Fibroblast of skin of back (primary cell): ENCODE results near the gene NOD2. TPM values are rescaled to one million over a fixed set of nuclear protein-coding genes. Genes with fewer than 3 reads are reported as not detected.
A peak's percentile ranks its signal among the peaks of the same experiment; 100 is the strongest.

Source experiments
- DNase-seq: peaks from one replicate; pipeline ENCODE4 v3.0.0-alpha.2; 2013
- polyA plus RNA-seq, 2 experiments: library from polyadenylated mRNA; unstranded; fragments of 120-200 nt; gene quantifications; one replicate each; pipeline ENCODE4 v1.2.1, GENCODE V29; 2013; ENCODE audit not compliant: insufficient read length in 2 of 2

The NOD2 gene
- not detected for polyA plus RNA-seq (2013, experiment 1 of 2; ENCODE audit: insufficient read length)
- not detected for polyA plus RNA-seq (2013, experiment 2 of 2; ENCODE audit: insufficient read length)

GRCh38 chr16:50692999-50693781 lies at the start of gene NOD2:
NOD2 (plus strand) TSS chr16:50693606; CDS start chr16:50699496, 5,890 bp downstream.
- no peak for DNase-seq

- no peak for DNase-seq
These were observed 49.2 kb upstream of the NOD2 start for GRCh38 chr16:50644245-50644644.

- peak; percentile 51 for DNase-seq
These were observed 48.7 kb upstream of the NOD2 start for GRCh38 chr16:50644729-50645128.

- no peak for DNase-seq
These were observed 47.7 kb upstream of the NOD2 start for GRCh38 chr16:50645563-50646220.

GRCh38 chr16:50646345-50646744 lies 47.1 kb upstream of the NOD2 start:
- DNase-seq: no peak

- DNase-seq: no peak
These were observed 41.5 kb upstream of the NOD2 start for GRCh38 chr16:50651835-50652438.

- no peak for DNase-seq
These were observed 40.5 kb upstream of the NOD2 start for GRCh38 chr16:50652836-50653425.

- no peak for DNase-seq
These were observed 39.5 kb upstream of the NOD2 start for GRCh38 chr16:50653633-50654519.

- DNase-seq: no peak
These were observed 37.8 kb upstream of the NOD2 start for GRCh38 chr16:50655558-50656055.

GRCh38 chr16:50657241-50657640 lies 36.2 kb upstream of the NOD2 start:
- no peak for DNase-seq

- DNase-seq: no peak
These were observed 33.6 kb upstream of the NOD2 start for GRCh38 chr16:50659806-50660205.

- no peak for DNase-seq
These were observed 31.0 kb upstream of the NOD2 start for GRCh38 chr16:50662306-50662940.

GRCh38 chr16:50664270-50664669 lies 29.1 kb upstream of the NOD2 start:
- DNase-seq: no peak

- DNase-seq: peak; percentile 58
These were observed 28.1 kb upstream of the NOD2 start for GRCh38 chr16:50665128-50665878.

- DNase-seq: no peak
These were observed 26.5 kb upstream of the NOD2 start for GRCh38 chr16:50666658-50667496.

- no peak for DNase-seq
These were observed 25.7 kb upstream of the NOD2 start for GRCh38 chr16:50667497-50668367.

- no peak for DNase-seq
These were observed 24.9 kb upstream of the NOD2 start for GRCh38 chr16:50668368-50669008.

GRCh38 chr16:50669741-50670140 lies 23.7 kb upstream of the NOD2 start:
- DNase-seq: no peak
